SK-N-SH (cell line): ENCODE results near the gene ATRAID. TPM values are rescaled to one million over a fixed set of nuclear protein-coding genes. Genes with fewer than 3 reads are reported as not detected.

Experiments used
- CTCF ChIA-PET: fragments of 300-600, 350-600 bp; formaldehyde crosslinking; extraction: SDS; loops from one replicate; lab custom pipeline; 2021; lab: Yijun Ruan, JAX
- POLR2A ChIA-PET: fragments of 350-600 bp; sonication (Branson Sonifier 250); formaldehyde crosslinking; extraction: SDS; loops from one replicate; lab custom pipeline; 2020; ENCODE audit warnings: antibody characterized with exemption, inconsistent platforms; lab: Yijun Ruan, JAX
- DNase-seq: peaks from one replicate; pipeline ENCODE4 v3.0.0; 2012
- H2AFZ ChIP-seq: fragments of 200-600 bp; sonication (generic); 2 replicates; pipeline ENCODE4 v1.8.1; 2016; ENCODE audit warnings: antibody characterized with exemption, mild to moderate bottlenecking, low read depth
- H3F3A ChIP-seq: fragments of 200-600 bp; sonication (generic); replicated peaks from 2 replicates; pipeline ENCODE3; 2016; ENCODE audit warnings: antibody characterized with exemption, mild to moderate bottlenecking; ENCODE audit not compliant: insufficient read depth
- H3K27ac ChIP-seq, 2 experiments: fragments of 200-500 bp in 1 of 2; fragments of 200-600 bp in 1 of 2; sonication (Bioruptor generic) in 1 of 2; sonication (generic), shearing (Covaris generic) in 1 of 2; 2 replicates each; pipeline versions ENCODE4 v1.5.1 to v1.6.1; 2014 to 2016; ENCODE audit warnings: low read depth in 2 of 2, inconsistent platforms in 1 of 2, low read length in 1 of 2, mild to moderate bottlenecking in 1 of 2, mixed read lengths in 1 of 2
- H3K27me3 ChIP-seq: fragments of 200-600 bp; sonication (generic), shearing (Covaris generic); 2 replicates; pipeline ENCODE4 v1.6.1; 2016; ENCODE audit warnings: mixed run types; ENCODE audit not compliant: insufficient read depth
- H3K36me3 ChIP-seq, 2 experiments: fragments of 200-500 bp in 1 of 2; fragments of 200-600 bp in 1 of 2; sonication (Bioruptor generic) in 1 of 2; sonication (generic) in 1 of 2; replicated peaks in 1 of 2; 2 replicates each; pipeline versions ENCODE3 to v1.5.1; 2014 to 2016; ENCODE audit warnings: low read length in 1 of 2, mild to moderate bottlenecking in 1 of 2; ENCODE audit not compliant: insufficient read depth in 2 of 2, control insufficient read depth in 1 of 2
- H3K4me1 ChIP-seq, 2 experiments: fragments of 200-500 bp in 1 of 2; fragments of 200-600 bp in 1 of 2; sonication (Bioruptor generic) in 1 of 2; sonication (generic), shearing (Covaris generic) in 1 of 2; 2 replicates each; pipeline versions ENCODE4 v1.5.1 to v1.6.1; 2014 to 2016; ENCODE audit warnings: low read depth in 1 of 2, low read length in 1 of 2, mixed run types in 1 of 2; ENCODE audit not compliant: insufficient read depth in 2 of 2, control insufficient read depth in 1 of 2
- H3K4me2 ChIP-seq: fragments of 200-600 bp; sonication (generic), shearing (Covaris generic); 2 replicates; pipeline ENCODE4 v1.6.1; 2017; ENCODE audit warnings: mixed run types
- H3K4me3 ChIP-seq, 2 experiments: fragments of 200-500 bp in 1 of 2; fragments of 200-600 bp in 1 of 2; sonication (Bioruptor generic) in 1 of 2; sonication (generic), shearing (Covaris generic) in 1 of 2; 2 replicates each; pipeline versions ENCODE4 v1.5.1 to v1.8.1; 2014 to 2016; ENCODE audit warnings: low read depth in 2 of 2, inconsistent platforms in 1 of 2, low read length in 1 of 2, mild to moderate bottlenecking in 1 of 2, mixed read lengths in 1 of 2, moderate library complexity in 1 of 2
- H3K79me2 ChIP-seq: fragments of 200-600 bp; sonication (generic); 2 replicates; pipeline ENCODE4 v1.8.1; 2017; ENCODE audit warnings: mild to moderate bottlenecking; ENCODE audit not compliant: insufficient read depth
- H3K9ac ChIP-seq: fragments of 200-600 bp; sonication (generic); 2 replicates; pipeline ENCODE4 v1.6.1; 2017; ENCODE audit warnings: mixed run types
- H3K9me2 ChIP-seq: fragments of 200-600 bp; sonication (generic); 2 replicates; pipeline ENCODE4 v1.6.1; 2017; ENCODE audit warnings: mixed run types
- H3K9me3 ChIP-seq: fragments of 200-600 bp; sonication (generic); 2 replicates; pipeline ENCODE4 v1.6.1; 2017; ENCODE audit warnings: mixed run types, mild to moderate bottlenecking, moderate library complexity
- H4K20me1 ChIP-seq: fragments of 200-600 bp; sonication (generic); 2 replicates; pipeline ENCODE4 v1.6.1; 2017; ENCODE audit warnings: mild to moderate bottlenecking, mixed run types; ENCODE audit not compliant: insufficient read depth
- CHD2 ChIP-seq: fragments of 150-350 bp; IDR thresholded peaks from 2 replicates; pipeline ENCODE4 v1.6.1; 2018; ENCODE audit warnings: low read length; ENCODE audit not compliant: partially characterized antibody
- ELF1 ChIP-seq: IDR thresholded peaks from 2 replicates; pipeline ENCODE4 v1.4.0; 2012
- EP300 ChIP-seq, 2 experiments: IDR thresholded peaks; 2 replicates each; pipeline versions ENCODE4 v1.4.0 to v1.6.1; 2012; ENCODE audit warnings: borderline replicate concordance in 1 of 2, low read depth in 1 of 2, low read length in 1 of 2
- FOSL2 ChIP-seq: IDR thresholded peaks from 2 replicates; pipeline ENCODE4 v1.4.0; 2012; ENCODE audit warnings: low read depth, mild to moderate bottlenecking, moderate library complexity, borderline replicate concordance
- JUND ChIP-seq: IDR thresholded peaks from 2 replicates; pipeline ENCODE4 v1.4.0; 2012
- MXI1 ChIP-seq: IDR thresholded peaks from 2 replicates; pipeline ENCODE4 v1.6.1; 2012; ENCODE audit warnings: mild to moderate bottlenecking, low read depth, low read length, improper control_type of control experiment
- NRF1 ChIP-seq: IDR thresholded peaks from 2 replicates; pipeline ENCODE4 v1.6.1; 2012; ENCODE audit warnings: low read depth, mild to moderate bottlenecking, low read length
- PBX3 ChIP-seq: IDR thresholded peaks from 2 replicates; pipeline ENCODE4; 2012
- POLR2AphosphoS5 ChIP-seq: IDR thresholded peaks from 2 replicates; pipeline ENCODE4 v1.6.1; 2012; ENCODE audit warnings: low read depth, low read length
- RAD21 ChIP-seq: IDR thresholded peaks from 2 replicates; pipeline ENCODE4 v1.6.1; 2012; ENCODE audit warnings: mild to moderate bottlenecking, low read length
- RFX5 ChIP-seq: IDR thresholded peaks from 2 replicates; pipeline ENCODE4 v1.6.1; 2012; ENCODE audit warnings: mild to moderate bottlenecking, improper control_type of control experiment, low read length
- SIN3A ChIP-seq: IDR thresholded peaks from 2 replicates; pipeline ENCODE4 v1.6.1; 2012; ENCODE audit warnings: low read depth, mild to moderate bottlenecking, low read length, moderate library complexity, borderline replicate concordance
- SMC3 ChIP-seq: IDR thresholded peaks from 2 replicates; pipeline ENCODE4 v1.6.1; 2012; ENCODE audit warnings: low read depth, low read length, improper control_type of control experiment
- TCF12 ChIP-seq: IDR thresholded peaks from 2 replicates; pipeline ENCODE4 v1.4.0; 2012
- TEAD4 ChIP-seq: IDR thresholded peaks from 2 replicates; pipeline ENCODE4 v1.4.0; 2012; ENCODE audit warnings: mild to moderate bottlenecking, borderline replicate concordance; ENCODE audit not compliant: insufficient read depth
- YY1 ChIP-seq: IDR thresholded peaks from 2 replicates; pipeline ENCODE4 v1.4.0; 2012; ENCODE audit warnings: low read depth, mild to moderate bottlenecking
- WGBS: methylation state at CpG from one replicate; pipeline ENCODE4 v1.1.6; 2017; ENCODE audit warnings: low lambda C conversion rate; 5-methylcytosine and 5-hydroxymethylcytosine counted together
- polyA plus RNA-seq, 3 experiments: library from polyadenylated mRNA; depleted of rRNA; stranded (reverse); fragments of >200 nt; gene quantifications; 2 replicates each; pipeline ENCODE4 v1.2.3, GENCODE V29; 2012
- TF ChIP-seq, protein P1 (sequence below): fragments of 150-350 bp; IDR thresholded peaks from 2 replicates; pipeline ENCODE4 v1.6.1; 2016; ENCODE audit warnings: mild to moderate bottlenecking, low read depth, low read length
- TF ChIP-seq, protein P2 (sequence below): IDR thresholded peaks from 2 replicates; pipeline ENCODE4 v1.4.0; 2012; ENCODE audit warnings: low read depth
- TF ChIP-seq, protein P3 (sequence below): IDR thresholded peaks from 2 replicates; pipeline ENCODE4 v1.4.0; 2012; ENCODE audit warnings: low read depth, borderline replicate concordance

ATRAID gene
- polyA plus RNA-seq, 1 of the 3 experiments (the other 2 are of a cell fraction), result 289 TPM

- H4K20me1 ChIP-seq, result no peaks in the 10 kb centered on the region
- no peak overlapping the region for H3K9ac ChIP-seq
- peaks cover 11 to 16% of the 10 kb centered on the region in 2 experiments for H3K4me1 ChIP-seq
- peaks cover 12% of the 10 kb centered on the region for H3F3A ChIP-seq
- H3K36me3 ChIP-seq, result peaks cover 0 to under 1% of the 10 kb centered on the region in 2 experiments
- ChIA-PET POLR2A (no interaction called here), CTCF (interaction anchor here (0.6 to 10.8 kb wide), 12 partner anchors 10 to 691 kb away, joined by 3 to 133 read pairs (median 7); partner anchors contain the start of genes SLC30A3 and TRIM54)
- H3K27me3 ChIP-seq, result no peaks in the 10 kb centered on the region
- no peak overlapping the region for H3K4me2 ChIP-seq
- no peak for DNase-seq
- H3K9me3 ChIP-seq, result no peaks in the 10 kb centered on the region
- no peak for TF ChIP-seq SMC3
- TF ChIP-seq, protein P1, sequence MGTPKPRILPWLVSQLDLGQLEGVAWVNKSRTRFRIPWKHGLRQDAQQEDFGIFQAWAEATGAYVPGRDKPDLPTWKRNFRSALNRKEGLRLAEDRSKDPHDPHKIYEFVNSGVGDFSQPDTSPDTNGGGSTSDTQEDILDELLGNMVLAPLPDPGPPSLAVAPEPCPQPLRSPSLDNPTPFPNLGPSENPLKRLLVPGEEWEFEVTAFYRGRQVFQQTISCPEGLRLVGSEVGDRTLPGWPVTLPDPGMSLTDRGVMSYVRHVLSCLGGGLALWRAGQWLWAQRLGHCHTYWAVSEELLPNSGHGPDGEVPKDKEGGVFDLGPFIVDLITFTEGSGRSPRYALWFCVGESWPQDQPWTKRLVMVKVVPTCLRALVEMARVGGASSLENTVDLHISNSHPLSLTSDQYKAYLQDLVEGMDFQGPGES, result no peak
- no peak for TF ChIP-seq PBX3
- TF ChIP-seq ELF1, result no peak
- TF ChIP-seq POLR2AphosphoS5, result no peak
- no peak for TF ChIP-seq TCF12
- TF ChIP-seq YY1, result no peak
- no peak for TF ChIP-seq EP300 (IDR thresholded peaks at IDR 0.05; ENCODE audit: borderline replicate concordance in 1 of 2, low read depth in 1 of 2, low read length in 1 of 2)
- TF ChIP-seq RAD21, result no peak
- TF ChIP-seq, protein P2, sequence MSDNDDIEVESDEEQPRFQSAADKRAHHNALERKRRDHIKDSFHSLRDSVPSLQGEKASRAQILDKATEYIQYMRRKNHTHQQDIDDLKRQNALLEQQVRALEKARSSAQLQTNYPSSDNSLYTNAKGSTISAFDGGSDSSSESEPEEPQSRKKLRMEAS, result no peak
- no peak for TF ChIP-seq RFX5
- TF ChIP-seq TEAD4, result no peak
- TF ChIP-seq MXI1, result no peak
- no peak for TF ChIP-seq CHD2
- no peak for TF ChIP-seq FOSL2
- no peak for TF ChIP-seq NRF1
- TF ChIP-seq, protein P3, sequence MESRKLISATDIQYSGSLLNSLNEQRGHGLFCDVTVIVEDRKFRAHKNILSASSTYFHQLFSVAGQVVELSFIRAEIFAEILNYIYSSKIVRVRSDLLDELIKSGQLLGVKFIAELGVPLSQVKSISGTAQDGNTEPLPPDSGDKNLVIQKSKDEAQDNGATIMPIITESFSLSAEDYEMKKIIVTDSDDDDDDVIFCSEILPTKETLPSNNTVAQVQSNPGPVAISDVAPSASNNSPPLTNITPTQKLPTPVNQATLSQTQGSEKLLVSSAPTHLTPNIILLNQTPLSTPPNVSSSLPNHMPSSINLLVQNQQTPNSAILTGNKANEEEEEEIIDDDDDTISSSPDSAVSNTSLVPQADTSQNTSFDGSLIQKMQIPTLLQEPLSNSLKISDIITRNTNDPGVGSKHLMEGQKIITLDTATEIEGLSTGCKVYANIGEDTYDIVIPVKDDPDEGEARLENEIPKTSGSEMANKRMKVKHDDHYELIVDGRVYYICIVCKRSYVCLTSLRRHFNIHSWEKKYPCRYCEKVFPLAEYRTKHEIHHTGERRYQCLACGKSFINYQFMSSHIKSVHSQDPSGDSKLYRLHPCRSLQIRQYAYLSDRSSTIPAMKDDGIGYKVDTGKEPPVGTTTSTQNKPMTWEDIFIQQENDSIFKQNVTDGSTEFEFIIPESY, result no peak
- TF ChIP-seq SIN3A, result no peak
- TF ChIP-seq JUND, result no peak
- 77% methylated on average over 13 of the region's 13 CpGs for WGBS
- H3K4me3 ChIP-seq, result no peak overlapping the region
- no peak overlapping the region for H3K27ac ChIP-seq
- no peak overlapping the region for H2AFZ ChIP-seq
- no peaks in the 10 kb centered on the region for H3K9me2 ChIP-seq
- H3K79me2 ChIP-seq, result no peaks in the 10 kb centered on the region
These were observed 39.0 kb downstream of the ATRAID start for GRCh38 chr2:27250652-27251379.
